GM12878 (cell line): ENCODE measurements around the gene OSCP1. TPM values are rescaled to one million over a fixed set of nuclear protein-coding genes. Genes with fewer than 3 reads are reported as not detected.

Source experiments
- ATAC-seq: fragments of 200-7000 bp; cut with Tn5 transposase; 3 replicates; pipeline ENCODE4 v1.9.1; 2020; ENCODE audit warnings: mild to moderate bottlenecking, moderate library complexity
- BruUV-seq: library from RNA; stranded (reverse); fragments of 400-500 nt; replicated peaks from 2 replicates; lab custom pipeline; 2021; lab: Mats Ljungman, UMichigan
- CTCF ChIA-PET: fragments of 300-600 bp; sonication (Branson Sonifier 250); formaldehyde crosslinking; extraction: SDS; loops from one replicate; lab custom pipeline; 2021; ENCODE audit warnings: inconsistent platforms; lab: Yijun Ruan, JAX
- POLR2A ChIA-PET: fragments of 350-600 bp; formaldehyde crosslinking; extraction: SDS; loops from one replicate; lab custom pipeline; 2021; ENCODE audit warnings: inconsistent platforms; lab: Charles Lee
- RAD21 ChIA-PET: fragments of 300-600 bp; sonication (Branson Sonifier 250); formaldehyde crosslinking; loops from one replicate; lab custom pipeline; 2023; ENCODE audit warnings: antibody characterized with exemption; ENCODE audit not compliant: unreplicated experiment; lab: Charles Lee
- SMC1A ChIA-PET: fragments of 300-600 bp; sonication (Branson Sonifier 250); formaldehyde crosslinking; loops from one replicate; lab custom pipeline; 2023; ENCODE audit not compliant: unreplicated experiment, uncharacterized antibody; lab: Charles Lee
- DNase-seq: peaks from one replicate; pipeline ENCODE4 v3.0.0-alpha.2; 2011; ENCODE audit warnings: low read depth, low spot score
- FAIRE-seq: peaks from 3 replicates; lab custom pipeline; 2011; peaks lifted over from hg19 to GRCh38; lab: Jason Lieb, UNC
- H2AFZ ChIP-seq: 2 replicates; pipeline ENCODE4 v1.6.0; 2011; ENCODE audit warnings: low read depth, low read length, control low read depth; ENCODE audit not compliant: control insufficient read depth
- H3K27ac ChIP-seq: 2 replicates; pipeline ENCODE4 v1.5.1; 2011; ENCODE audit warnings: control low read depth; ENCODE audit not compliant: control insufficient read depth, insufficient read depth
- H3K27me3 ChIP-seq, 2 experiments: replicated peaks in 1 of 2; 2 replicates each; pipeline versions ENCODE4 v1.6.0 to v1.6.1; 2011; ENCODE audit warnings: low read length in 1 of 2; ENCODE audit not compliant: control insufficient read depth in 2 of 2, insufficient read depth in 2 of 2
- H3K36me3 ChIP-seq, 2 experiments: 2 replicates each; pipeline ENCODE4 v1.5.1; 2011; ENCODE audit warnings: low read length in 1 of 2; ENCODE audit not compliant: control insufficient read depth in 2 of 2, insufficient read depth in 2 of 2
- H3K4me1 ChIP-seq: 2 replicates; pipeline ENCODE4 v1.6.1; 2011; ENCODE audit warnings: mild to moderate bottlenecking, low read length, moderate library complexity, mixed read lengths; ENCODE audit not compliant: control insufficient read depth, insufficient read depth
- H3K4me2 ChIP-seq: 2 replicates; pipeline ENCODE4 v1.6.0; 2011; ENCODE audit warnings: control low read depth; ENCODE audit not compliant: control insufficient read depth, insufficient read depth
- H3K4me3 ChIP-seq: fragments of 200-600 bp; sonication (generic); 2 replicates; pipeline ENCODE4 v1.5.1; 2016
- H3K79me2 ChIP-seq: 2 replicates; pipeline ENCODE4 v1.6.0; 2011; ENCODE audit warnings: low read length; ENCODE audit not compliant: control insufficient read depth, insufficient read depth
- H3K9ac ChIP-seq: 2 replicates; pipeline ENCODE4 v1.8.0; 2011; ENCODE audit warnings: low read length, control low read depth, mixed read lengths; ENCODE audit not compliant: control insufficient read depth, insufficient read depth
- H3K9me3 ChIP-seq: replicated peaks from 3 replicates; pipeline ENCODE4 v1.5.1; 2011; ENCODE audit warnings: mild to moderate bottlenecking, low read length; ENCODE audit not compliant: control insufficient read depth, insufficient read depth
- H4K20me1 ChIP-seq: 2 replicates; pipeline ENCODE4 v1.6.0; 2011; ENCODE audit not compliant: control insufficient read depth, insufficient read depth
- BHLHE40 ChIP-seq, 2 experiments: fragments of 450-650 bp in 1 of 2; IDR thresholded peaks; 2 replicates each; pipeline ENCODE4 v1.6.1; 2011 to 2017; ENCODE audit warnings: low read depth in 2 of 2, borderline replicate concordance in 1 of 2, improper control_type of control experiment in 1 of 2, low read length in 1 of 2, mild to moderate bottlenecking in 1 of 2
- EZH2 ChIP-seq: IDR thresholded peaks from 2 replicates; pipeline ENCODE4 v1.6.1; 2012; ENCODE audit warnings: low read depth, mild to moderate bottlenecking, control low read depth, inconsistent platforms, low read length, borderline replicate concordance; ENCODE audit not compliant: control insufficient read depth
- SMAD5 ChIP-seq: IDR thresholded peaks from 2 replicates; pipeline ENCODE4 v1.6.1; 2016; ENCODE audit warnings: antibody characterized with exemption, low read depth
- SP1 ChIP-seq: IDR thresholded peaks from one replicate; pipeline ENCODE4 v1.6.1; 2011; ENCODE audit warnings: low read depth, low read length
- WGBS: methylation state at CpG from one replicate; pipeline ENCODE4 v1.1.6; 2016; ENCODE audit warnings: low lambda C conversion rate; ENCODE audit not compliant: insufficient replicate concordance, insufficient coverage; ENCODE audit errors: missing lambda C conversion rate; 5-methylcytosine and 5-hydroxymethylcytosine counted together
- in situ Hi-C: fragments of 300-500 bp; cut with MboI; formaldehyde crosslinking; loops from 9 replicates; pipeline ENCODE4 v1.14.3; 2018; ENCODE audit warnings: mixed read lengths
- intact Hi-C: fragments of 100-400 bp; cut with micrococcal nuclease; formaldehyde crosslinking; loops from one replicate; pipeline ENCODE4 v1.14.2; 2022; ENCODE audit not compliant: unreplicated experiment
- polyA plus RNA-seq, 11 experiments: library from polyadenylated mRNA; depleted of rRNA in 4 of 11; unstranded in 6 of 11; stranded (reverse) in 5 of 11; fragments of >200 nt; fragmentation: Nextera tagmentation in 4 of 11; fragmentation: Illumina TruSeq in 1 of 11; extraction: Ambion mirVana in 4 of 11; extraction: Trizol in 1 of 11; gene quantifications; 1 replicate in 1 of 11; 2 replicates in 10 of 11; pipeline versions ENCODE4 v1.2.1 to v1.2.3, GENCODE V29; 2011 to 2016; ENCODE audit warnings: inconsistent platforms in 2 of 11, missing spikeins in 2 of 11, low read depth in 1 of 11
- total RNA-seq, 4 experiments: library from RNA; depleted of rRNA in 3 of 4; stranded (reverse); fragments of >200 nt in 3 of 4; fragmentation: Illumina TruSeq in 1 of 4; extraction: Trizol in 1 of 4; gene quantifications; 2 replicates each; pipeline versions ENCODE4 v1.2.1 to v1.2.3, GENCODE V29; 2013 to 2021

The OSCP1 gene
- total and polyA plus RNA-seq, 10 of the 15 experiments (the other 5 are each of a cell fraction or from before 2014, with no cell fraction given) = 1.8 to 5.9 (median 3.0) TPM

- FAIRE-seq (no peak), DNase-seq (no peak), ATAC-seq (no peak)
- no peaks in the 10 kb centered on the region for H4K20me1 ChIP-seq
- no peak overlapping the region for H3K27ac ChIP-seq
- ChIA-PET RAD21 (interaction anchor here (0.6 to 1.2 kb wide), 2 partner anchors 9 to 265 kb away, joined by 3 read pairs; no protein-coding TSS in a partner anchor), POLR2A (interaction anchor here (1.3 kb wide), 1 partner anchor 19 kb away, joined by 3 read pairs; no protein-coding TSS in a partner anchor), CTCF (interaction anchor here (0.6 kb wide), 1 partner anchor 29 kb away, joined by 4 read pairs; no protein-coding TSS in a partner anchor), SMC1A (no interaction called here)
- BruUV-seq = no TSS peak
- no peaks in the 10 kb centered on the region for H3K79me2 ChIP-seq
- in situ Hi-C loops (no loop called here), intact Hi-C loops (no loop called here)
- H3K4me2 ChIP-seq = no peak overlapping the region
- H2AFZ ChIP-seq = no peak overlapping the region
- H3K27me3 ChIP-seq = no peaks in the 10 kb centered on the region
- H3K4me1 ChIP-seq = peaks cover 5% of the 10 kb centered on the region; the same call in 1 of the 2 replicates
- TF ChIP-seq BHLHE40 (IDR thresholded peaks at IDR 0.05; ENCODE audit: borderline replicate concordance in 1 of 2, low read depth in 2 of 2, low read length in 1 of 2) (no peak), SP1 (no peak), EZH2 (no peak)
- peaks cover 3% of the 10 kb centered on the region; the same call in 2 of the 3 replicates for H3K9me3 ChIP-seq
- no peak overlapping the region for H3K9ac ChIP-seq
- WGBS = 91% methylated on average over 15 of the region's 15 CpGs
- H3K36me3 ChIP-seq = 0 out of 4 replicates have a peak, but pooled peaks cover 0 to 2% of the 10 kb centered on the region in 2 experiments
- no peak overlapping the region for H3K4me3 ChIP-seq
These were observed 34.5 kb downstream of the OSCP1 start for GRCh38 chr1:36415661-36416326.

- SMC1A ChIA-PET = interaction anchor here (0.9 kb wide), 1 partner anchor 114 kb away, joined by 3 read pairs; no protein-coding TSS in a partner anchor
- H3K79me2 ChIP-seq = no peaks in the 10 kb centered on the region
These were observed 35.9 kb downstream of the OSCP1 start for GRCh38 chr1:36414384-36414783.

More at GRCh38 chr1:36414384-36414783, 35.9 kb downstream of the OSCP1 start:
- H4K20me1 ChIP-seq = no peaks in the 10 kb centered on the region
- ATAC-seq (no peak), FAIRE-seq (no peak), DNase-seq (no peak)
- POLR2A ChIA-PET = interaction anchor here (0.6 kb wide), 1 partner anchor 26 kb away, joined by 3 read pairs; no protein-coding TSS in a partner anchor
- WGBS = 96% methylated on average over 4 of the region's 4 CpGs
- H3K9ac ChIP-seq = no peak overlapping the region
- intact Hi-C loops (no loop called here), in situ Hi-C loops (no loop called here)
- no peak for TF ChIP-seq SMAD5
- no peak overlapping the region for H2AFZ ChIP-seq
- no peak overlapping the region for H3K27ac ChIP-seq
- CTCF ChIA-PET = interaction anchor here (1.0 to 1.3 kb wide), 2 partner anchors 46 to 72 kb away, joined by 3 to 6 read pairs; no protein-coding TSS in a partner anchor
- 0 out of 4 replicates have a peak, but pooled peaks cover 0 to 2% of the 10 kb centered on the region in 2 experiments for H3K36me3 ChIP-seq
- peaks cover 3% of the 10 kb centered on the region; the same call in 2 of the 3 replicates for H3K9me3 ChIP-seq
- RAD21 ChIA-PET = no interaction called here
- H3K4me2 ChIP-seq = no peak overlapping the region
- H3K4me1 ChIP-seq = no peaks in the 10 kb centered on the region
- no peak overlapping the region for H3K4me3 ChIP-seq
- no peaks in the 10 kb centered on the region for H3K27me3 ChIP-seq
- BruUV-seq = no TSS peak
